Measurements from ENCODE around the gene ADAMTS12. TPM values are rescaled to one million over a fixed set of nuclear protein-coding genes. Genes with fewer than 3 reads are reported as not detected.

The ADAMTS12 gene
- total RNA-seq, 1 experiment from 2014 or later, result 6.2 TPM

DNA sequence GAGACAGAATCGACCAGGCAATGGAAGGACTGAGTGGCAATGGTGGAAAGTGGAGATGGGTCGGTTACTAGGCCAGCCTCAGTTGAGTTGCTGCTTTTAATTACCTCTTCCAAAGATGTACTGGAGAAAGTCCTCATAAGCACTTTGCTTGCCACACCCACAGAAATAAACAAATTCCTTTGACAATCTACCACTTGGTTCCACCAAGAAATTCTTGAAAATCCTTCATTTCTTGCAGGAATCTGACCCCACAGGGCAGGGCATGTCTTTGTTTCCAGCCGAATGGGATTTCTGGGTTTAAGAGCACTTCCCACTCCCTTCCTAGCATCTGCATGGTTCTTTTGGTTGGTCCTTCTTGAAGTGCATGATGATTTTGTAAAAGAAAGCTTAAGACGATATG is 54.5 kb downstream of the ADAMTS12 start:
- H2BK15ac ChIP-seq (ENCODE audit: low read depth, low read length), result no peak overlapping the region

More for the DNA sequence above, 54.5 kb downstream of the ADAMTS12 start:
- no peak for DNase-seq
- Histone ChIP-seq H2BK120ac (ENCODE audit: low read depth, low read length, poor library complexity, severe bottlenecking) (no peak overlapping the region), H3K79me1 (ENCODE audit: insufficient read depth, low read depth, low read length, poor library complexity, severe bottlenecking) (no peaks in the 10 kb centered on the region), H3K27me3 (ENCODE audit: insufficient read depth, low read length) (no peaks in the 10 kb centered on the region), H3K79me2 (ENCODE audit: insufficient read depth, low read length) (0 out of 2 replicates have a peak, but pooled peaks cover 2% of the 10 kb centered on the region), H4K5ac (ENCODE audit: insufficient read length, low read depth, low read length) (no peak overlapping the region), H3K23me2 (ENCODE audit: insufficient read length, low read depth, low read length, poor library complexity, severe bottlenecking) (no peaks in the 10 kb centered on the region), H3K9ac (ENCODE audit: extremely low read depth, insufficient read length, low read length) (no peak overlapping the region), H4K20me1 (ENCODE audit: control insufficient read depth, insufficient read depth, insufficient read length) (no peaks in the 10 kb centered on the region), H3K4me1 (ENCODE audit: insufficient read depth, low read length) (peaks cover 2% of the 10 kb centered on the region; the same call in 1 of the 2 replicates), H3K9me3 (ENCODE audit: control insufficient read depth, low read depth, low read length) (no peaks in the 10 kb centered on the region), H3T11ph (ENCODE audit: low read length) (no peak overlapping the region), H2BK5ac (ENCODE audit: insufficient read length, low read length) (no peak overlapping the region), H2AFZ (ENCODE audit: low read length) (no peak overlapping the region), H3K56ac (ENCODE audit: insufficient read length, low read depth, low read length) (no peak overlapping the region), H3K23ac (ENCODE audit: insufficient read length, low read depth, low read length) (no peak overlapping the region), H3K4me2 (ENCODE audit: insufficient read depth, insufficient read length, low read length) (no peak overlapping the region), H2BK20ac (ENCODE audit: low read depth, low read length, poor library complexity, severe bottlenecking) (no peak overlapping the region), H3K4ac (ENCODE audit: low read depth, low read length) (no peak overlapping the region), H3K27ac (ENCODE audit: insufficient read length, low read depth, low read length) (no peak overlapping the region), H3K18ac (ENCODE audit: insufficient read length, low read depth, low read length) (no peak overlapping the region), H2BK12ac (ENCODE audit: insufficient read length, low read depth, low read length) (no peak overlapping the region), H4K8ac (replicated peaks; ENCODE audit: insufficient read length, low read depth, low read length) (no peak overlapping the region), H4K91ac (ENCODE audit: insufficient read length, low read depth, low read length) (no peak overlapping the region), H3K14ac (ENCODE audit: insufficient read depth, low read length) (no peak overlapping the region), H2AK5ac (ENCODE audit: insufficient read length, low read length) (no peak overlapping the region)
- no peak overlapping the region for H3K27ac Mint-ChIP-seq
- no peak overlapping the region for H3K4me3 Mint-ChIP-seq
- H3K27me3 Mint-ChIP-seq (ENCODE audit: low read depth), result no peaks in the 10 kb centered on the region
- TF ChIP-seq CTCF (conservative IDR thresholded peaks at IDR 0.05), result no peak
- peaks cover 22 to 34% of the 10 kb centered on the region in 2 experiments for H3K4me1 Mint-ChIP-seq
- no peaks in the 10 kb centered on the region; a peak in 1 of 7 replicates for H3K36me3 Mint-ChIP-seq (ENCODE audit: insufficient read depth in 1 of 3, low read depth in 3 of 3)
- H3K9me3 Mint-ChIP-seq, result no peaks in the 10 kb centered on the region
- no CpG with 5 or more reads among the region's 4 CpGs for WGBS (ENCODE audit: extremely low coverage, insufficient read length, low lambda C conversion rate)

Measured in H9 (cell line).